HG03159 (cell line): ENCODE data around the gene AGAP6.
"Not testable (repeated sequence)": the region's sequence is repeated elsewhere in the genome, so short reads cannot be mapped to it uniquely, and the experiment has no call there.

ENCODE experiments used
- ATAC-seq: cut with Tn5 transposase; IDR thresholded peaks from one replicate; pipeline ENCODE4 v1.9.1; 2021; ENCODE audit warnings: mild to moderate bottlenecking, moderate library complexity; ENCODE audit not compliant: unreplicated experiment

AGAP6 gene

GRCh38 chr10:50024716-50025383, 36.6 kb downstream of the AGAP6 start:
- not testable (repeated sequence) for ATAC-seq

- no peak for ATAC-seq
Measured at GRCh38 chr10:50025627-50026026, 37.4 kb downstream of the AGAP6 start.

DNA sequence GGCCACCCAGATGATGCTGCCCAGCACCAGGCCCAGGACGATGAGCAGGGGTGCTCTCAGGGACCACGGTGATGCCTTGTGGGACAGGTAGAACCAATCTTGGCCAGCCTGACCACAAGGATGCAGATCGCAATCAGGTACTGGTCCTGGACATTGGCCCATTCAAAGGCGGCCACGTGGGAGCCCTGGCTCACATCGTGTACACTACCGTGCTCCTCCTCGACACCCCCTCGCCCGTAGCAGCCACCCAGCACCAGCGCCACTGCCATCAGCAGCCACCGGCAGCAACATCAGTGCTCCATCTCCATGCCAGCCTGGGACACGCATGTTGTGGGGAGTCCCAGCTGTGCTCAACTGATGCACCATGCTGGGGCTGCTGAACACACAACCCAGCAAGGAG, 39.0 kb downstream of the AGAP6 start:
- ATAC-seq: no peak

GRCh38 chr10:50033481-50033880, 45.3 kb downstream of the AGAP6 start:
- no peak for ATAC-seq

GRCh38 chr10:50035337-50035736, 47.1 kb downstream of the AGAP6 start:
- not testable (repeated sequence) for ATAC-seq

GRCh38 chr10:50044941-50045664, 56.9 kb downstream of the AGAP6 start:
- ATAC-seq: no peak

DNA sequence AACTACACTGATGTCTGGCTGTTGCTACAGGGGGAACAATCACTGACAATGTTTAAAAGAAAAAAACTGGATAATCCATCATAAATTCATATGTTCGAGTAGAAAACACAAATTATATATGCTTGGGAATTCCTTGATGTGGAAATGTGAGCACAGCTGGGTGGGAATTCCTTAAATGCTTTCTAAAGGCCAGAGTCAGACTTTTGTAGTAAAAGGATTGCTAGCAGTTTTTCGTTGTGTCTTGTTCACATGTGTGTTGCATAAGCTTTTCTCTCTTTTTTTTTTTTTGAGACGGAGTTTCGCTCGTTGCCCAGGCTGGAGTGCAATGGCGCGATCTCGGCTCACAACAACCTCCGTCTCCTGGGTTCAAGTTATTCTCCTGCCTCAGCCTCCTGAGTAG, 58.3 kb downstream of the AGAP6 start:
- ATAC-seq: not testable (repeated sequence)

DNA sequence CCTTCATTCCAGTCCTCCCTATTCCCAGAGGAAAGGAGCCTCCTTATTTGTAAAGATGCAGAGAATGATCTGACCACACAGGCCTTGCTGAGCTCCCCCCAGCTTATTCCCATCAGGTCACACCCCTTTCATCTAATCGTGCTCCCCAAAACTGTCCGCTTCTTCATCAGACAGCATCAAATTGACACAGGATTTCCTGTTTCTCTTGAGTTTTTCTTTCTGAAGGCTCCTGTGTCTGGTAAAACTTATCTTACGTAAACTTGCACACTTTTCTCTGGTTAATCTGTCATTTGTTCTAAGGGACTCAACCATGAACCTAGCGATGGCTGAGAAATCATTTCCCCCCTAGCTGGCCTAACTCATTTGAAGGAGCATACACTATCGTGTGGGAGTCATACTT, 59.4 kb downstream of the AGAP6 start:
- ATAC-seq: not testable (repeated sequence)

DNA sequence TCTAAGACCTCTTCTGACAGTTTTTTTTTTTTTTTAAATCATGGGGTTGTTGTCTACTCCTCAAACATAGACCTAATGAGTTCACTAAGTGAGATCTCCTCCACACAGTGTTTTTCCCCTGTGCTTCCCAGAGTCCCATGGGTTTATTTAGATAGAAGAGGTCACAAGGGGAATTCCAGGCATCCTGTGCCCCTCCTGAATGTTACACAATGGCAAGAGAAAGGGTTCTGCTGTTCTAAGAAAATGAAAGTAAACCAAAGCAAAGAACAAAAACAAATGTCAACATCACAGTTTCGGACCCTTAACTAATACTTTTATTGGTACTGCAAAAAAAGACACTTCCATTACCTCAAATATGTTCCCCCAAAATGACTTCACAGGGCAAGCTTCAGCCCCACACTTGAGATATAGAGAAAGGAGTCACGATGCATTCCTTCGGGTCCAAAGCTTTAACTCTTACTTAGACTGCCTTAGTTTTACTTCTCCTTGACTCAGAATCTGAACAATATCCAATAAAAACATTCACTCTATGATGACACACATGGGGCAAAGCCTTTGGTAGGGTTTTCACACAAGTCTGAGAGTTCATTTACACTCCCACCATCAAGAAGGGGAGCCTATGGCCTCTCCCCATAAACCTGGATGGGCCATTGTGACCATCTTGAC, 63.9 kb downstream of the AGAP6 start:
- ATAC-seq: not testable (repeated sequence)

- ATAC-seq: not testable (repeated sequence)
Measured at GRCh38 chr10:50052778-50053376, 64.7 kb downstream of the AGAP6 start.

DNA sequence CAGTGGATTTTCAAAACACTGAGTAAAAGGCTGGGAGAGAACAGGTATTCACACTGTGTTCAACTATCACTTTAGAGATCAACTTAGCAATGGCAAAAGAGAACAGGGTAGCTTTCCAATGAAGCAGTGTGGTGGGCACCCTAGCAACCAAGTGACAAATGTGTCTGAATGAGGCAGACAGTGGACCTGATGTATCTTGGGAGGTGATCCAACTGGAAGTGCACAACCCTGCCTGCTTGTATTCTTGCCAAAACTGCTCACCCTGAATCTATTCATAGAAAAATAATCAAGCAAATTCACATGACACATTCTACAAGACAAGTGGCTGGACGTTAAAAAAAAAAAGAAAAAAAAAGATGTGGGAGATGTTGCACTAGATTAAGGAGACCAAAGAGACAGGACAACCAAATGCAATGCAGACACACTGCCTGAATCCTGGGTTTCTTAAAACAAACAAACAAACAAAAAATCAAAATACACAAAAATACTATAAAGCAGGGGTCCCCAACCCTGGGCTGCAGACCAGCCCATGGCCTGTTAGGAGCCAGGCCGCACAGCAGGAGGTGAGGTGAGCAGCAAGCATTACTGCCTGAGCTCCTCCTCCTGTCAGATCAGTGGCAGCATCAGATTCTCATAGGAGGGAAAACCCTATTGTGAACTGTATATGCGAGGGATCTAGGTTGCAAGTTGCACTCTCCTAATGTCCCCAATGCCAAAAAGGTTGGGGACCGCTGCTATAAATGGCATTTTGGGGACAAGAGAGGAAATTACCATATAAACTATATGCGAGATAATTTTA, 67.5 kb downstream of the AGAP6 start:
- not testable (repeated sequence) for ATAC-seq

DNA sequence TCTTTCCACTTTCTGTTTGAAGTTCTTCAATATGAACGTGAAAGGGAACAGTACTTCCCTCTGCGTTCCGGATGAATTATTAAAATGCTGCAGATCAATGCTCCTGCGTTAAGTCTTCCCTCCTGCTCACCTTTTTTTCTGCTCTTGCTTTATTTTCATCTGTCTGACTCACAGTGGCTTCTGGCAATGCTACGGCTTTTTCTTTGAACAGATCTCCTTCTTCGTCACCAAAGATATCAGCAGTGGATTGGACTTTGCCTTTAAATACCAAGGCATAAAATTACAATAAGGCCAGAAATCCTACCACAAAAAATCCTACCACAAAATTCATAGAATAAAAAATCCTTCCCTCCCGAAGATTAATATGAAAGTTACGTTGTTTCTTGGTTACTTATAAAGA, 68.4 kb downstream of the AGAP6 start:
- not testable (repeated sequence) for ATAC-seq

GRCh38 chr10:50058727-50059126, 70.5 kb downstream of the AGAP6 start:
- ATAC-seq: not testable (repeated sequence)

GRCh38 chr10:50059946-50060345, 71.7 kb downstream of the AGAP6 start:
- ATAC-seq: not testable (repeated sequence)
